Kidney (tissue), 14 donors: Measurements from ENCODE around the gene NECTIN1. TPM values are rescaled to one million over a fixed set of nuclear protein-coding genes. Genes with fewer than 3 reads are reported as not detected.
A peak's percentile ranks its signal among the peaks of the same experiment; 100 is the strongest.

ENCODE experiments used
- DNase-seq, 5 donors: peaks; one replicate each; pipeline ENCODE4 v3.0.0-alpha.2; 2013 to 2020
- FAIRE-seq: peaks from 2 replicates; lab custom pipeline; 2012; peaks lifted over from hg19 to GRCh38; lab: Jason Lieb, UNC
- H3K27ac ChIP-seq, 2 donors: one replicate each; pipeline ENCODE4 v1.7.0; 2013; ENCODE audit warnings: low read depth in 2 of 2, low read length in 2 of 2, inconsistent platforms in 1 of 2
- H3K27me3 ChIP-seq: one replicate; pipeline ENCODE4 v1.7.1; 2013; ENCODE audit warnings: low read length, inconsistent platforms; ENCODE audit not compliant: control insufficient read depth, insufficient read depth
- H3K36me3 ChIP-seq, 3 donors: one replicate each; pipeline versions ENCODE4 v1.7.0 to v1.7.1; 2013; ENCODE audit warnings: low read length in 3 of 3, control low read depth in 1 of 3, inconsistent platforms in 1 of 3; ENCODE audit not compliant: insufficient read depth in 3 of 3, control insufficient read depth in 2 of 3
- H3K4me1 ChIP-seq, 3 donors: one replicate each; pipeline versions ENCODE4 v1.7.0 to v1.7.1; 2013; ENCODE audit warnings: low read length in 3 of 3, inconsistent platforms in 1 of 3, low read depth in 1 of 3; ENCODE audit not compliant: control insufficient read depth in 2 of 3, insufficient read depth in 2 of 3
- H3K4me3 ChIP-seq, 3 donors: one replicate each; pipeline versions ENCODE4 v1.7.0 to v1.8.1; 2013; ENCODE audit warnings: low read length in 3 of 3, control low read depth in 1 of 3, inconsistent platforms in 1 of 3
- H3K9ac ChIP-seq, 3 donors: one replicate each; pipeline versions ENCODE4 v1.7.0 to v1.7.1; 2013; ENCODE audit warnings: low read length in 3 of 3, control low read depth in 1 of 3, inconsistent platforms in 1 of 3
- H3K9me3 ChIP-seq, 3 donors: one replicate each; pipeline versions ENCODE4 v1.7.0 to v1.7.1; 2013; ENCODE audit warnings: low read length in 3 of 3, control low read depth in 1 of 3, inconsistent platforms in 1 of 3; ENCODE audit not compliant: control insufficient read depth in 2 of 3, insufficient read depth in 1 of 3
- CTCF ChIP-seq: IDR thresholded peaks from 3 replicates; pipeline ENCODE4 v1.5.1; 2012; ENCODE audit warnings: mild to moderate bottlenecking, moderate library complexity, borderline replicate concordance; ENCODE audit not compliant: insufficient read depth; ENCODE audit errors: extremely low read depth
- intact Hi-C: fragments of 100-400 bp; cut with DNase I; formaldehyde crosslinking; loops from one replicate; pipeline ENCODE4 v1.11.1; 2022
- polyA plus RNA-seq: library from polyadenylated mRNA; stranded (reverse); fragments of 350-450 nt; fragmentation: Illumina TruSeq; extraction: RNeasy Lipid Tissue Mini Kit (QIAGEN cat#74804); gene quantifications from one replicate; pipeline ENCODE4 v1.2.3, GENCODE V29; 2014; ENCODE audit warnings: low read depth, low replicate concordance; ENCODE audit not compliant: insufficient read depth
- total RNA-seq: library from RNA; stranded (reverse); fragmentation: NEBNext Ultra II Directional; extraction: Animal tissue kit (Norgen Biotek cat#: 25700); gene quantifications from one replicate; pipeline ENCODE4 v1.2.1, GENCODE V29; 2021
- donor health status: control.
- donor health status: control.
- donor health status: control.
- donor health status: control.
- donor health status: control.
- donor health status: DM: yes; HTN: yes; CAD: no.
- donor health status: Normal renal cell carcinoma (clear cell type).

Gene NECTIN1
- total and polyA plus RNA-seq, 2 donors from 2014 or later, result 6.0 to 13.2 TPM

DNA sequence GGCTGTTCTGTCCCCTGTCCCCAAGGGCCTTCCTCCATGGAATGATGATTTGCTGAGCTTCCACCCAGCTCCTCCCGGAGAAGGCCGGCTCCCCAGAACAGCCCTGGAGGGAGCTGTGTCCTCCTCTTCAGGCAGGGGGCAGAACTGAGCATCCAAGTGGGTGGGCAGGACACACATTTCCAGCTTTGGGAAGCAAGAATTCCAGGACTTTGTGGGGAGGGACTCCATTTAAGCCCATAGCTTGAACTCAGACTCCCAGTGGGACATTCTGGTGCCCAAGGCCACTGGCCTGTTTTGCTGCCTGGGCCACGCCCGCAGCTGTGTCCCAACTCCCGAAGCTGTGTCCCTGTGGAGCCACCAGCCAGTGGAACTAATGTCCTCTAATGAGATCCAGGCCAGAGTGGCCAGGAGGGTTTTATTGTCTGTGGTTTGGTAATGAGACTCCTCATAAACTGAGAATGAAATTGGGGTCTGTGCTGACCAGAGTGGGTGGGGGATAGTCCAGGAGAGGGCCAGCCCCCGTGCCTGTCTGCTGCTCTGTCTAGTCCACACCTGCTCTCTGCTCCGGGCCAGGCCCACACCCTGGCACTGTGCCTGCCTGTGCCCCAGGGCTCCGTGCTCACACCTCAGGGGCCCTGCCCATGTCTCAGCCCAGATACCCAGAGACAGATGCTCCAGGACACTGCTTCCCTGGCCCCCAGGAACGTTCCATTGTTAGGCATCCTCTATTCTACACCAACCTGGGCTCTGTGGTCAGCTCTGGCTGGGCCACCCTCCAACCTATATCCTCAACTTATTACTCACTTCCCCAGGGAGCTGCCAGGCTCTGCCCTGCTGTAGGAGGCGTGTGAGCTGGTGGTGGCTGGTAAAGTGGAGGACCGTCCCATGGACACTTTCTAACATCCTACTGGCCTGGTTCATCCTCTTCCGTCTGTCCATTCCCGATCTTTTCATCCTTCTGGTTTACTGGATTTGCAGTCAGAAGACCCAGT, 7.6 kb downstream of the NECTIN1 start:
- FAIRE-seq (no peak), DNase-seq (peak in 2 of 5 donors; percentile 54 to 71)
- no peak overlapping the region for H3K9ac ChIP-seq
- no peak overlapping the region for H3K4me3 ChIP-seq
- H3K9me3 ChIP-seq, result no peaks in the 10 kb centered on the region
- no peak overlapping the region for H3K27ac ChIP-seq
- peaks cover under 1 to 9% (median 4%) of the 10 kb centered on the region in 3 donors for H3K4me1 ChIP-seq
- no peaks in the 10 kb centered on the region for H3K36me3 ChIP-seq
- intact Hi-C loops, result no loop called here
- peak; percentile 26 for TF ChIP-seq CTCF
- H3K27me3 ChIP-seq, result no peaks in the 10 kb centered on the region

DNA sequence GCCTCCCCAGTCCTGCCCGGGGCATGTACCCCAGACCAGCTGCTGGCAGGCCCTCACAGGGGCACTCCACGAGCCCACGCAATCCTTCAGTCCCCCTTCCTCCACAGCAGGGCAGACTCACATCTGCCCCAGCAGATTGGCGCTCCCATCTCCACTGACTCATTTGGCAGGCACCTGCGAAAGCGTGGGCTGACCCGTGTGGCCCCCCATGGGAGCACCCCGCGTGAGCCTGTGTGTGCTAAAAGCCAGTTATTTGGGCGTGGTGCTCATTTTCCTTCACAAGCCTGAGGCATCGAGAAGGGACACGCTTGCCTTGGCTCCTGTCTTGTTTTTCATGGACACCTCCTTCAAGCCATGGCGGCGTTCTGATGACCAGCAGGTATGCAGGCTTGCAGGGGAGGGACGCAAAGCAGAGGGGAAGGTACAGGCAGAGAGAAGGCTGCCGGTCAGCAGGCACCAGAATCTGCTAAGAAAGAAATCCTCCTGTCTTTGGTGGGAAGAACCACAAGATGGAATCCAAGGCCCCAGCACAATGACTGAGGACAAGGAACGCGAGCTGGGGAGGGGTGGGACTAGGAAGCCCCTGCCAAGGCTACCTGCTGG, 8.6 kb downstream of the NECTIN1 start:
- no peaks in the 10 kb centered on the region for H3K9me3 ChIP-seq
- intact Hi-C loops, result no loop called here
- H3K4me1 ChIP-seq, result peaks cover 0 to 16% (median 4%) of the 10 kb centered on the region in 3 donors
- H3K27ac ChIP-seq, result no peak overlapping the region
- peak in 2 of 5 donors; percentile 39 to 62 for DNase-seq
- no peak overlapping the region for H3K4me3 ChIP-seq
- no peaks in the 10 kb centered on the region for H3K36me3 ChIP-seq
- no peak for FAIRE-seq
- H3K27me3 ChIP-seq, result no peaks in the 10 kb centered on the region
- H3K9ac ChIP-seq, result no peak overlapping the region
- no peak for TF ChIP-seq CTCF

GRCh38 chr11:119717839-119718534, 11.0 kb downstream of the NECTIN1 start:
- DNase-seq (peak in 3 of 5 donors; percentile 58 to 65 (median 59)), FAIRE-seq (no peak)
- intact Hi-C loops, result no loop called here
- Histone ChIP-seq H3K27ac (no peak overlapping the region), H3K27me3 (no peaks in the 10 kb centered on the region), H3K36me3 (no peaks in the 10 kb centered on the region), H3K4me1 (peaks cover 0 to 23% (median 7%) of the 10 kb centered on the region in 3 donors), H3K4me3 (no peak overlapping the region), H3K9me3 (no peaks in the 10 kb centered on the region), H3K9ac (no peak overlapping the region)
- TF ChIP-seq CTCF, result no peak
